A172 (cell line): ENCODE results near the gene RAB13. TPM values are rescaled to one million over a fixed set of nuclear protein-coding genes. Genes with fewer than 3 reads are reported as not detected.
"Not testable (repeated sequence)": the region's sequence is repeated elsewhere in the genome, so short reads cannot be mapped to it uniquely, and the experiment has no call there.

Experiments
- DNase-seq: peaks from one replicate; pipeline ENCODE4 v3.0.0-alpha.2; 2015; ENCODE audit warnings: low spot score
- total RNA-seq: library from RNA; depleted of rRNA; stranded (reverse); fragments of >200 nt; shearing (Covaris generic); gene quantifications from 2 replicates; pipeline ENCODE4 v1.2.3, GENCODE V29; 2014; rRNA removed

RAB13 gene
- total RNA-seq, result 36.6 and 41.3 TPM in 2 replicates

GRCh38 chr1:153985941-153986761 is at the start of gene RAB13:
Gene RAB13, minus strand, starts transcription at chr1:153986339. Its CDS starts 103 bp downstream, at chr1:153986236.
- peak; percentile 87 for DNase-seq

GRCh38 chr1:154033697-154034096 is 47.6 kb upstream of the RAB13 start:
- DNase-seq, result not testable (repeated sequence)

GRCh38 chr1:154019940-154020339 is 33.8 kb upstream of the RAB13 start:
- DNase-seq, result no peak

- DNase-seq, result no peak
These were observed 33.1 kb upstream of the RAB13 start for GRCh38 chr1:154019269-154019668.

- no peak for DNase-seq
These were observed 28.2 kb upstream of the RAB13 start for GRCh38 chr1:154014154-154014907.

GRCh38 chr1:154012543-154012942 is 26.4 kb upstream of the RAB13 start:
- DNase-seq, result not testable (repeated sequence)

- no peak for DNase-seq
These were observed 26.0 kb upstream of the RAB13 start for GRCh38 chr1:154012129-154012528.

- DNase-seq, result peak; percentile 44
These were observed 20.0 kb upstream of the RAB13 start for GRCh38 chr1:154006136-154006535.

GRCh38 chr1:154000420-154000819 is 14.3 kb upstream of the RAB13 start:
- DNase-seq, result no peak

GRCh38 chr1:153996882-153997281 is 10.7 kb upstream of the RAB13 start:
- DNase-seq, result not testable (repeated sequence)

- DNase-seq, result no peak
These were observed 9.5 kb upstream of the RAB13 start for GRCh38 chr1:153995640-153996039.

- no peak for DNase-seq
These were observed 9.1 kb upstream of the RAB13 start for GRCh38 chr1:153995202-153995601.

GRCh38 chr1:153991806-153992205 is 5.7 kb upstream of the RAB13 start:
- DNase-seq, result no peak

- DNase-seq, result no peak
These were observed 5.1 kb upstream of the RAB13 start for GRCh38 chr1:153991151-153991630.

GRCh38 chr1:153990468-153991150 is 4.5 kb upstream of the RAB13 start, which contains the start of gene RPS27:
Gene RPS27, plus strand, starts transcription at chr1:153990762. Its CDS starts 35 bp downstream, at chr1:153990797.
- peak; percentile 99 for DNase-seq

GRCh38 chr1:153987621-153988020 is 1.5 kb upstream of the RAB13 start:
- DNase-seq, result no peak

- DNase-seq, result peak; percentile 78
These were observed 712 bp downstream of the RAB13 start for GRCh38 chr1:153985341-153985912.

GRCh38 chr1:153984123-153984894 is 1.8 kb downstream of the RAB13 start:
- DNase-seq, result no peak

GRCh38 chr1:153981735-153982134 is 4.4 kb downstream of the RAB13 start:
- not testable (repeated sequence) for DNase-seq

GRCh38 chr1:153979091-153979490 is 7.0 kb downstream of the RAB13 start:
- not testable (repeated sequence) for DNase-seq
